ENCODE measurements around the gene ATXN2.

DNA sequence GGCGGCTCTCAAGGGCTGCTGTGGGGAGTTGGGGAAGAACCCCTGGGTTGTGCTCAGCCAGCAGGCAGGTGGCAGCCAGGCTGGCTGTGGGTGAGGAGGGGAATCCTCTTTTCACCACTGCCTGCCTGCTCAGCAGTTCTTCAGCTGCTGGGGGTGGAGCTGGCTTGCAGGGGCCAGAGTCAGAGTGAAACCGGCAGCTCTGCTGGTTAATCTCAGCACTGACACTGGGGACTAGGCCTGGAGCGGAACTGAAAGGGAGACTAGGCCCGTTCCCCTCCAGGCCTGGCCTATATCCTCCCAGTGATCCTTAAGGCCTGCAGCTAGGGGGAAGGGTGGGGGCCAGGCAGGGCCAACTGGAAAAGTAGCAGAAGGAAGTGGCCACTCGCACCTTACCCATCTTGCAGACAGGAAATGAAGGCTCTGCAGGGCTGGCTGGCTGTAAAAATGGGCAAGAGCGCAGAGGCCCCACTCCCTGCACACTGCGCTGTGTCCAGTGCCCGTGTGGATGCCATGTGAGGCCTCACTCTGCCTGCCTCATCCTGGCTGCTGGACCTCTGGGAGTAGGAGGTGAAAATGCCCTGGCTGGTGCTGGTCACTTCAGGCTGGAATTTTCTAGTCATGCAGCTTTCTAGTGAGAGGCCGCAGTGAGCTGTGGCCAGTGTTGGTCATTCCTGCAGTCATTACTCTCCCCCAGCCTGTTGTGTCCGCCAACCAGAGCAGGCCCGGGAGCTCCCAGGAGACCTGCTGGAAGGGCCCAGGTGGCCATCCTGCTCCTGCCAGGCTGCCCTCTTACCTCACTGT, 154.0 kb downstream of the ATXN2 start:
- TF ChIP-seq, protein P1, sequence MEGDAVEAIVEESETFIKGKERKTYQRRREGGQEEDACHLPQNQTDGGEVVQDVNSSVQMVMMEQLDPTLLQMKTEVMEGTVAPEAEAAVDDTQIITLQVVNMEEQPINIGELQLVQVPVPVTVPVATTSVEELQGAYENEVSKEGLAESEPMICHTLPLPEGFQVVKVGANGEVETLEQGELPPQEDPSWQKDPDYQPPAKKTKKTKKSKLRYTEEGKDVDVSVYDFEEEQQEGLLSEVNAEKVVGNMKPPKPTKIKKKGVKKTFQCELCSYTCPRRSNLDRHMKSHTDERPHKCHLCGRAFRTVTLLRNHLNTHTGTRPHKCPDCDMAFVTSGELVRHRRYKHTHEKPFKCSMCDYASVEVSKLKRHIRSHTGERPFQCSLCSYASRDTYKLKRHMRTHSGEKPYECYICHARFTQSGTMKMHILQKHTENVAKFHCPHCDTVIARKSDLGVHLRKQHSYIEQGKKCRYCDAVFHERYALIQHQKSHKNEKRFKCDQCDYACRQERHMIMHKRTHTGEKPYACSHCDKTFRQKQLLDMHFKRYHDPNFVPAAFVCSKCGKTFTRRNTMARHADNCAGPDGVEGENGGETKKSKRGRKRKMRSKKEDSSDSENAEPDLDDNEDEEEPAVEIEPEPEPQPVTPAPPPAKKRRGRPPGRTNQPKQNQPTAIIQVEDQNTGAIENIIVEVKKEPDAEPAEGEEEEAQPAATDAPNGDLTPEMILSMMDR (IDR thresholded peaks at IDR 0.05): no peak
- TF ChIP-seq POLR2AphosphoS5 (IDR thresholded peaks at IDR 0.05) (no peak), POLR2A (IDR thresholded peaks at IDR 0.05) (no peak)

All from breast epithelium (tissue), 3 donors.